A204.1 (cell line): Measurements from ENCODE around the gene OR2S2.
A peak's percentile ranks its signal among the peaks of the same experiment; 100 is the strongest.
"Not testable (repeated sequence)": the region's sequence is repeated elsewhere in the genome, so short reads cannot be mapped to it uniquely, and the experiment has no call there.

ENCODE experiments used
- FAIRE-seq: peaks from 2 replicates; lab custom pipeline; 2012; peaks lifted over from hg19 to GRCh38; lab: Jason Lieb, UNC

OR2S2 gene

DNA sequence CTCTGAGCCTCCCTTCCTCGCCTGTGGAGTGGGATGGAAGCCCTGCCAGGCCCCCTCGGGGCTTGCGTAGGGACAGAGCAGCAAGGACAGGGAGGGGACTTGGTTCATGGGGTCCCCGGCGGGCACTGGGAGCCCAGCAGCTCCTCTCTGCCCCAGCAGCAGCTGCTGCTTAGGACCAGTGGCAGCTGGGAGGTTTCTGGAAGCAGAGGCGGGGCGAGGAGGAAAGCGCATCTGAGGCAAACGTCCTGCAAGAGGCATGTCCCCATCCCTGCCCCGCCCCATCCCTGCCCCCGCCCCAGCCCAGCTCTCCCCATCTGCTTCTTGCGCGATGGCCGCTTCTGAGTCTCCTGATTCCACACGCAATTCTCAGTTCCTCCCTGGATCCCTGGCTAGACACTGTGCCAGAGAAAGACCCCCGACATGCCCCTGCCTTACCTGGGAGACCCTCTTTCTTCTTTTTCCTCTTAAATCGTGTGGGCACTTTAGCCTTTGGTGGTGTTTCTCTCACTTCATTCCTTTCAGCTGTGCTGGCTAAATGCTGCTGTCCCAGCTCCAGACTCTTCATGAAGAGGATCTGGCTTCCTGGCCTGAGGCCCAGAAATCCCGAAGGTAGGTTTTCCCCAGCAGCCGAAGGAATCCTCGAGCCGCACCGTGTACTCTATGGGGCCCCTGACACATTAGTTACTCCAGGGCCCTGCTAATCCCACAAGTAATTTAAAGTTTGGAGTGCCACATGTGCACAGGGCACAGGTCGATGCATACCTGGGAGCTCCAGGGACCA, 4.4 kb upstream of the OR2S2 start:
- FAIRE-seq, result no peak

DNA sequence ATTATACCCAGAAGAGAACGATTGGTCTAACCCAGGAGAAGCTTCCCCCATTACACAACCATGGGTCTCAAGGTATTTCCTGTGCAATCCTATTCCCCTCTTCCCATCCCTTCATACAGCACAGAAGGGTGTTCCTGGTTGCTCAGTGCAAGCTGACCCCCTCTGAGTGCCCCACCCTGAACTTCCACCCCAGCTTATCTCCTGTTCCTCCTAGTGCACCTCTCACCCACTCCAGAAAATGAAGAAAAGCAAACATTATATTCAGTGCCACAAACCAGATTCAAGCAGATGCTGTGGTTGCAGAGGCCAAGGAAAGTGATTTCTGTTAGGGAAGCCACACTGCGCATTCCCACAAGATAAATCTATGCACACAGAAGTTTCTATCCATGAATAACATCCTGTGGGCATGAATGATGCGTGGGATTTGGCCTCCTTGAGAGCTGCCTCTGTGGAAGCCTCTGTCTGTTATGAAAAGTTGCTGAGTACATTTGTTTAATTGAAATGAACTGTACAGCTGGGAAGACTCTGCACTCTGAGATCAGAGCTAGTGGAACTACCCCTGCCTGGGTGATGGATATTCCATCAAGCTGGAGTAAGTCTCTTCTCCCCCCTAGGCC, 2.2 kb upstream of the OR2S2 start:
- no peak for FAIRE-seq

DNA sequence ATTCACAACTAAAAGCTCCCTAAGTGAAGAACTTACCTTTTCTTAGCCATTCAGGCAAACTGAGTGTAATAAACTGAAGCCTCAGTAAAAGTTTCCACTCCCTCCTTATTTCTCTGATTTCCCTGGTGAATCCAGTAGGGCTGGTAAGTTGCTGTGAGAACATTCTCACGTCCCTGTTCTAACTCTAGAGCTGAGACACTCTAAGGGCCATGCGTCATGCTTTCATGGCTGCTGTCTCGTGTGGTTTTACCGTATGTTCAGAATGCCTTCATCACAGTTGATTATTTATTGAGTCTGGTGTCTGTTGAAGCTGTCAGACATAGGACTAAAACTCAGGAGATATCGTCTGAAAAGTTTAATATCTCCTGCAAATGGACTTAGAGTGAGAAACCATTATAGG, 1.3 kb downstream of the OR2S2 start:
- FAIRE-seq, result no peak

DNA sequence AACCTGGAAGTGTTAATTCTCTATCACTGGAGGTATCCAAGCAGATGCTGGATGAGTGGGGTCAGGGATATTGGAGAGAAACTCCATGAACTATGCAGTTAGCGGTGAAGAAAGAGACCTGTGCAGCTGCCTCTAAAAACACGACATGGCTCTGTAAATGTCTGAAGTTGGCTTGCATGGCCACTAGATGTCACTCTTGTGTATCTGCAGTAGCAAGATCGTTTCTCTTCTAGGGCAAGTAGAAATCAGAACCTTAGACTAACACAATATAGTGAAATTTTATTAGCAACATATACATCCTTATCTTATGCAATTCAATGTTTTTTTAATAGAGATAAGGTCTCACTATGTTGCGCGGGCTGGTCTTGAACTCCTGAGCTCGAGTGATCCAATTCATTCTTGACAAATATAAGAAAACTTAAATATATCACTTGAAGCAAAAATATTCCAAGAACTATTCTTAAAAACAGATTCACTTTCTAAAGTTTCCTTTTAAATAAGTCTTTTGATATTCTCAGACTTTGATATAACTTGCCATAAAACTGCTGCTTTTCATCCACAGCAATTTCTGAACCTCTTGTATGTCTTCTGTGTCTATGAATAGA, 2.9 kb downstream of the OR2S2 start:
- peak; percentile 97 for FAIRE-seq

DNA sequence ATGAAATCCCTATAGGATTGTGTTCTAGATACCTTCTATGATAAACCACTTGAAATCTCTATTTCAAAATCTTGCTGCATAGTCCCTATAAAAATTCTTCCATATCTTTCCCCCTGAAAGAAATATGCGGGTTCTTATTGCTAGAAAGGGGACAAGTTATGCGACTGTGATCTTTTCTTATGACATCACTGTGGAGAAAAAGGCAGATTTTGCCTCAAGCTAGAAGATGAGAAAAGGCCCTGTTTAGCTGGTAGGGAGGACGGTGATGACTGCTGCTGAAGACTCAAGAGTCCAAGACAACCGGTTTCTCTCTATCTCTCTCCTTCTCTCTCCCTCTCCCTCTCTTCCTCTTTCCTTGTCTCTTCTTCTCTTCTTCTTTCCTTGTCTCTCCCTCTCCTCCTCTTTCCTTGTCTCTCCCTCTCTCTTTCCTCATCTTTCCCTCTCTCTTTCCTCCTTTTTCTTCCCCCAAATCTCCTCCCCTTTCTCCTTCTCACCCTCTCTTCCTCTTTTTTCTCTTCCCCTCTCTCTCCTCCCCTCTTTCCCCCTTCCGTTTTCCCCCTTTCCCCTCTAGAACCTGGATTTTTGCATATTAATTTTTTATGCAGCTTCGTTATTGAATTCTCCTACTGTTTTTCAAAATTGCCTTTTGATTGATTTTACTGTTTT, 5.3 kb downstream of the OR2S2 start:
- FAIRE-seq, result no peak

DNA sequence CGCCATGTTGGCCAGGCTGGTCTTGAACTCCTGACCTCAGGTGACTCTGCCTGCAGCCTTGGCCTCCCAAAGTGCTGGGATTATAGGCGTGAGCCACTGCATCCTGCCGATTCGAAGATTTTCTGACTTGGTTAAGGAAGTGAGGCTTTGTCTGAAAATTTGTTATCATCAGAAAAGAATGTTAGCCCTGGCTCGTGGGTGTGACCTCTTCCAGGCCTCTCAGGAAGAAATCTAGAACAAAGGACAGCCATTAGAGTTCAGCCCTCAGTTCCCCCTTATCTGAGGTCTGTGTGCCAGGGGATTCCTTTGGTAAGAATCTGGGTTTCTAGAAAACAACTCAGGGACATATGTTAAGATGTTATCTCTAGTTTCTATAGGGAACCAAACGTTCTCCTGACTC, 6.2 kb downstream of the OR2S2 start:
- FAIRE-seq, result no peak

DNA sequence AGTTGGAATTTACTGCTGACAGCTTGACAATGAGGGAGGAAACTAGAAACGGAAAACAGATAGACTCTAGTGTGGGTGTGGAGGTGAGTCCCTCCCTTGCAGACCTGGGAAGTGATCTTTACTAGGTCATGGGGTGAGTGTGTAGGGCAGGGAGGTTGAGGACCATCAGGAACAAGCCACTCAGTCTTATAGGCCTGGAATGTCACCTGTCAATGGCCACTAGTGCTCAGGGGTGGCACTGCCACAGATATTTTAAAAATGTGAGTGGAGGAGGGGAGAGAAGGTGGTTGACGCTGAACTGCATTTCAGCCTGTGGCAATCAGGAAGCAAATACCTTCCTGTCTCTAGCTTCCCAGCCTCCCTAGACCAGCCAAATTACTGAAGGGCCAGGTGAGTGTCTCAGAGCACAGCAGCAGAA, 9.0 kb downstream of the OR2S2 start:
- no peak for FAIRE-seq

DNA sequence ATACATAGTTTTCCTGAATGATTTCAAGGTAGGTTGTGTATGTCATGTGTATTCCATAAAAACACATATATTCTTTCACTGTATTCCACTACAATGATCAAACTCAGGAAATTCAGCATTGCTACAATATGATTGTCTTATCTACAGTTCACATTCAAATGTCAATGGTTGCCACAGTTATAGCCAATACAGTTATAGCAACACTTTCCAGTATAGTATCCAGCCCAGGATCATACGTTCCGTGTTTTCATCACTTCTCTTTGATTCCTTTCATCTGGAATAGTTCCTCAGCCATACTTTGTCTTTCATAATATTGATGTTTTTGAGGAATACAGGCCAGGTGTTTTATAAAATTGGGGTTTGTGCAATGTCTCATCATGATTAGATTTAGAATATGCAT, 9.5 kb downstream of the OR2S2 start:
- no peak for FAIRE-seq

DNA sequence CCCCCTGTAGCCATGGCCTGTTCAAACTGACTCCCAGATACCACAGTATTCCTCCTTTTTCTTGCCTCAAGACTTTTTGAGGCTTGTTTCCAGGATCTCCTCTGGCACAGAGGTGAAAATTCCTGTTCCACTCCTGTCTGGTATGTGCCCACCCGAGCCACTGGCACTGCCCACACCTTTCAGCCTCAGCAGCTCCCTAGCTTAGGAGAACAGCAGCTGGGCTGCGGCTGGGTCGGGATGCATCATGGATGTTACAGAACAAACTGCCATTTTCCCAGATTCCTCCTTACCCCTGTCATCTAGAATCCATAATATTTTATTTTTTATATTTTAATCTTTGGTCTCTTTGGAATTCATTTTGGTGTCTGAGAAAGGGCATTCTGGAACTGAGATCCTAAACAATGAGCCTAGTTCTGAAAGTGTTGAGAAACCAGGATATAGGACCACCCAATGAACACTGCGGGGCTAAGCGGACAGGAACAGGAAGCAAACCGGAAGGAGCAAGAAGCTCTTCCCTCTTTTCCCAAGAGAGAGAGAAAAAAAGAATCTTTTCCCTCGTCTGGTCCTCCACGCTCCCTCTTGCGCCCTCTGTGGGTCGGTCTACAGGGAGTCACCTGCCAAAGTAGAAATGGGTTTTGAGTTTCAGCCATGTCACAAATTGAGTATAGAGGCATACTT, 12.5 kb downstream of the OR2S2 start:
- peak; percentile 80 for FAIRE-seq

DNA sequence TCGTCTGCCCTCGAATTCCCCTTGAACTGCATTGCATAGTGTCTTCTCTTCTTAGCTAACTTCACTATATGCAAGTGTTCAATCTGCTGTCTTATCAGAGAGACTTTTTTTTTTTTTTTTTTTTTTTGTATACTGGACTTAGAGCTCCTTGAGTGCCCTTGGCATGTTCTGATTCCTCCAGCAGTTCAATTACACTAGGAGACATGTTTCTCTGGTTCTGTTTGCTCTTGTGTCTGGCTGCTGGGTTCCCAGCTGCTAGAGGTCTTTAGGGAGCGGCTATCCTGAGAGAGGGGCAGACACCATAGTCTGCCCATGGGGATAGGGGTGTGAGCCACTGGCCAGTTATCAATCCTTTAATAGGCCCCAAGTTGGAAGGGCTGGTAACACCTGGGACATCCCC, 13.1 kb downstream of the OR2S2 start:
- no peak for FAIRE-seq

DNA sequence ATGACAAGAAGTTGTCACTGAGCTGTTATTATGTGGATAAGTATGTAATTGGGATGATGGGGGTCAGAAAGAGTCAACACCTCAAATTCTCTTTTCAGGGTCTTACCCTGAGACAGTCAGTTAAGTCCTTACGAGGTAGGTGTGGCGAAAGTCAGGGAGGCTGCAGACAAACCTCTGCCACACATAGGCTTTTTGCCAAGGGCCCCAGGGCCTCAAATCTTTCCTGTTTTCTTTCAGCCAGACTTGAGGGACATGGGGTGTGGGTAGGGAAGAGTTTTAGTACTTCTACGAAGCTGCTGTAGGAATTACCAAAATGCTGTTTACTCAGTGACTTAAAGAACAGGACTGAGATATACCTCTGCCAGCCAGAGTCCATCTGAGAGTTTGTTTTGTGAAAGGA, 13.8 kb downstream of the OR2S2 start:
- no peak for FAIRE-seq

DNA sequence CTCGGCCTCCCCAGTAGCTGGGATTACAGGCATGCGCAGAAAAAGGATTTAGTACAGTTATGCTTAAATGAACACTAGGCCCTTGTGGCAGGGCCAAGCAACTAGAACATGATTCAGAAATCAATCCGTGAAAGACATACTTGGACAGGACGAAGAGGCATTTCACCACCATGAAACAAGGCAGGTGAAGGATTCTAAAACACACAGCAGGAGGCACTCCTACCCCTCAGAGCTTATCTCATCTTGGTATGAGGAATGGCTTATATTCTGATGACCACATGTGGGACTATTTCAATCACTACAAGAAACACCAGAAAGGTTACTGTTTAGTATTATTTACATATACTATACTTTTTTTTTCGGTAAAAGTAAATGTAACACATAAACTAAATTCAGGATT, 15.7 kb downstream of the OR2S2 start:
- FAIRE-seq, result no peak

DNA sequence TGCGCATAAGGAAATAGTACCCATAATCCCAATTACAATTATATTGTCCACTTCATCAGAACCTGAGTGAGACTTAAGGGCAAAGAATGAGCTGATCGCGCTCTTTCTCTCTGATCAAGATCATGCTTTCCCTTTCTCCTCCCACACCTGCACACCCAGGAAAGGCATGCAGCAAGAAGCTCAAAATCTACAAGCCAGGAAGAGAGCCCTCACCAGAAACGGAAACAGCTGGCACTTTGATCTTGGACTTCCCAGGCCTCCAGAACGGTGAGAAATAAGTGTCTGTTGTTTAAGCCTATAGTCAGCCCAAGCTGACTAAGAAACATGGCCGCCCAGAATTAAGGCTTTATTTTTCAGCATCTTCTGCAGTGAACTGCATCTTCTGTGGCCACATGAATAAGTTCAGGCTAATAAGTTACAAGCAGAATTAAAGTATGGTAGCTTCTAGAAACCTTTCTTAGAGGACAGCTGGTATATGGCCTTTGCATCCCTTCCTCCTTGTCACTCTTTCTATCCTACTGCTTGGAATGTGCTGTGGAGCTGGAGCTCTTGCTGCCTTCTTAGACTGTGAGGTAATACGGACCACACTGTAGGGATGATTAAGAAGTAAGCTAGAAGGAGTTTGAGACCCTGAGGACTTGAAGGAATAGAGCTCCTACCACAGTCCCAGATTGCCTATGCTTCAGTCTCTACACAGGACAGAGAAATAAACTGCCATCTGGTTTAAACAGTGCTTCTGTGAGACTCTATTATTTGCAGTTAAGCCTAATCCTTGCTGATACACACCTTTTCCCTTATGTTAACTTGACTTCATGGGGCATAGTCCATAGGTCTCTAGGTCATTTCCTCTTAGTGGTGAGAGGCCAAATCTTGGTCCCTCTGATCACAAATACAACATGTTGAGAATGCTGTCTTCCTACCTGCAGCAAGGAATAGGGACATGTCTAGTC, 17.2 kb downstream of the OR2S2 start:
- FAIRE-seq, result no peak

DNA sequence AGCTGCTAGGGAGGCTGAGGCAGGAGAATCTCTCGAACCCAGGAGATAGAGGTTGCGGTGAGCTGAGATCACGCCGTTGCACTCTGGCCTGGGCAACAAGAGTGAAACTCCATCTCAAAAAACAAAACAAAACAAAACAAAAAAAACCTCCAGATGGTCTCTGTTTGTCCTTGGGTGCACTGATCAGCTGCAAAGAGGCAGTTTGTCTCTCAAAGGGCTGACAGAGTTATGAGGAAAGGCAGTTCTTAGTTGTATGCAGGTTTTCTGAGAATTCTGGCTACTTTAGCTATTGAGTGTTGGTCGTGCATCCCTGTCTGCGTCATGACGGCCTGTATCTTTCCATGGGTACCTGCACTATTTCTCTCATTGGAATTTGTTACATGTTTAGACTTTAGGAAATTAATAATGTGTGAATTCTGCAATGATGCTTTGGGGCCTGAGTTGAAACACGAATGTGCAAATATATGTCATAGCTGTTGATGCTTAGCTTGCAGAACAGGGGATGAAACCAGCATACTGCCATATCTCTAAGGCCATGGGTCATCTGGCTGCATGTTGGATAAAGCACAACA, 18.2 kb downstream of the OR2S2 start:
- no peak for FAIRE-seq

DNA sequence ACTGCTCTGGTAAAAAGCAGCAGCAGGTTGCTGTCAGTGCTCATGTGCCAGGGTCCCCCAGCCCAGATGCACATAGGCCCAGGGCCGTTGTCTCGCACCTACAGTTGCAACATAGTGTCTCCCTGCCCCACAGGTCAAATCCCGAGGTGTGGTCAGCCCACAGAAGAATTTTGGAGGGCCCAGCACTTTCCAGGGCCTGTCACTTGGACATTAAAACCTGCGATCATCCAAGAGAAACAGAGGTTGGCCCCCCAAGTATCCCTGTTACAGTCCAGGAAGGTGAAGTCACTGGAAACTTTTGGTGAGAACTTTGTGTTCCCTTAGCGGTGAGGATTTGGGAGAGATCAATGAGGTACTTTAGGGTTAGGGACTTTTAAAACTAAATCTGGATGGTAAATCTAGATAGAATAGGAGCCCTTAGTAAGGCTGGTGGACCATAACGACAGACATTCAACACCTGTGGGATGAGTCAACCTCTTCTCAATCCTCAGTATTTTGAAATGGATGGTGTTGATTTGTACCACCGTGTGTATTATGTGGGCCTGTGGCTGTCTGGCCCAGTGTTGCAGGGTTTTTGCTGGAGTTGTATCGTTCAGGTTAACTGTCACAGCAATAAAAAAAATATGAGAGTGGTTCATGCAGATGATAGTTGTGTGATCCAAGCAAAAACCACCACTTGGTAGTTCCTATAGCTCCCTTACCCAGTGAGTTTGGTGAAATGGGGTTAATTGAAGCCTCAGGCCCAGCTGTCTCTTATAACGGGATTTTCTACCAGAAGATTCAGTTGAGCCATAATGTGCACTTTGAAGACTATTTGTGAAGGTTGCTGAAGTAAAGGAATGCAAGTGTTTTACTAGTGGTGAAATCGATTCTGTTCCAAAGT, 19.2 kb downstream of the OR2S2 start:
- FAIRE-seq, result no peak

DNA sequence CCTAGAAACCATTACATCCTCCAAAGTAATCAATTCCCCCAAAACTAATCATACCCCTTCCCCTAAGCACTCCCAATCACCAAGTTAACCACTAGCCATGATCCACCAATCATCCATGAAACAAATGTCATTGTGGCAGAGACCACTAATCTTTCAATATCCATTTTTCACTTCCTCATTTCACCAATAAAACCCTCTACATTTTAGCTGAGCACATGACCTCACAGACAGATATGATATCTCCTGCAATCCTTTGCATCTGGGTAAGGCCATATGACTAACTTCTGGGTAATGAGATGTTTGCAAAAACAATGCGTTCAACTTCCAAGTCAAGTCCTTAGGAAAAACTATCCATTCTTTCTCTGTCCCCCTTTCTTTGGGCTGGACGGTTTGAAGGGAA, 20.7 kb downstream of the OR2S2 start:
- FAIRE-seq, result no peak

DNA sequence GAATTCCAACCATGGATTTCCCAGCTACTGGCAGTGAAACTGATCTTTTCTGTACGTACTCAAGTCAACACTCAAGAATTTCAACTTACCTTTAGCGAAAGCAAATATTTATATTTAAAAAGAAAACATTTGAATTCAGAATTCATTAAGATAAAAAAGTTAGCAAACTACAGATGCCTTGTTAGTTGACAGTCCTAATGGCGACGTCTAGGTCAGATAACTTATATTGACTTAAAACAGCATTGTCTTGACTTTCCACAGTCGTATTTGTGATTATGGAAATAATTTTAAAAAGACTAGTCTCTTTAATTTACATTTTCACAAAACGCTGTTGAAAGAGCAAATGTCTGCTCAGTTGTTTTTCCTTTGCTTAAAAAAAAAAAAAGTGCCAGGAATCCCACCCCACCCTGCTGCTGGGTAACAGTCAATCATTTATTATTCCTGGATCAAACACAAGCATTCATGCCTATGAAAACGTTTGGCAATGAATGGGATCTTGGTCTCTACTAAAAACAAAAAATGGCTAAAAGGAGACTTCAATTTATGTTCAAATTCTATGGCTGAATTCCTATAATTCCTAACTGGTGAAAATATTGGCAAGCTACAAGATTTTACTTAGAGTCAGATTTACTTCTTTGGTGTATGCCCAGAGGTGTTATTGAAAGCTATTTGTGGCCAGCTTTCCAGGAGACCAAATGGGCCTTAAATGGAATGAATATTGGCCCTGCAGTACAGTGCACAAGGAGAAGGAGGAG, 22.0 kb downstream of the OR2S2 start:
- FAIRE-seq, result peak; percentile 53

DNA sequence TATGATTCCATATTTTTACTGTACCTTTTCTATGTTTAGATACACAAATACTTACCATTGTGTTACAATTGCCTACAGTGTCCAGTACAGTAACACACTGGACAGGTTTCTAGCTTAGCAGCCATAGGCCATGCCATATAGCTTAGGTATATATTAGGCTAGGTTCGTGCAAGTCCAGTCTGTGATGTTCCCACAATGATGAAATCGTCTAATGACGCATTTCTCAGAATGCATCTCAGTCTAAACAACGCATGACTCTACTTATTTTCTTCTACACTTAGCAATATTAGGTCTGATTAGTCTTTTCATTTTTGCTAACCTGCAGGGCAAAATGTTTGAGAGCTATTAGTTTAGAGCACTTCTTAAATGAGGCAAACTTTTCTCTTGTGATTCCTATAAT, 22.7 kb downstream of the OR2S2 start:
- no peak for FAIRE-seq

DNA sequence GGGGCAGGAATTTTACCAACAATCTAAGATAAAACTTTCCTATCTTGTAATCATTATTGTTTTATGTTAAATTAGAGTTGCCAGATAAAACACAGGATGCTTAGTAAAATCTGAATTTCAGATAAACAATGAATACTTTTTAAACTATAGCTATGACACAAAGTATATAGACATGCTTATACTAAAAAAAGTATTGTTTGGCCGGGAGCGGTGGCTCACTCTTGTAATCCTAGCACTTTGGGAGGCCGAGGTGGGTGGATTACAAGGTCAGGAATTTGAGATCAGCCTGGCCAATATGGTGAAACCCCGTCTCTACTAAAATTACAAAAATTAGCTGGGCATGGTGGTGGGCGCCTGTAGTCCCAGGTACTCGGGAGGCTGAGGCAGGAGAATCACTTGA, 23.9 kb downstream of the OR2S2 start:
- not testable (repeated sequence) for FAIRE-seq
